Prostate gland (tissue), 2 donors: Measurements from ENCODE around the gene GPR17.

ENCODE experiments used
- POLR2A ChIP-seq: fragments of 450-650 bp; IDR thresholded peaks from one replicate; pipeline ENCODE4 v1.6.1; 2016; ENCODE audit warnings: antibody characterized with exemption, mild to moderate bottlenecking
- POLR2AphosphoS5 ChIP-seq: sonication (generic); formaldehyde crosslinking; IDR thresholded peaks from one replicate; pipeline ENCODE4 v1.6.1; 2017; ENCODE audit warnings: antibody characterized with exemption
- TF ChIP-seq, protein P1 (sequence below), 4 experiments: fragments of 200-600 bp in 2 of 4; fragments of 450-650 bp in 2 of 4; sonication (generic) in 2 of 4; IDR thresholded peaks; 1 replicate in 3 of 4; 2 replicates in 1 of 4; pipeline ENCODE4 v1.5.1; 2016 to 2019; ENCODE audit warnings: antibody characterized with exemption in 4 of 4, mild to moderate bottlenecking in 2 of 4, moderate library complexity in 2 of 4

DNA sequence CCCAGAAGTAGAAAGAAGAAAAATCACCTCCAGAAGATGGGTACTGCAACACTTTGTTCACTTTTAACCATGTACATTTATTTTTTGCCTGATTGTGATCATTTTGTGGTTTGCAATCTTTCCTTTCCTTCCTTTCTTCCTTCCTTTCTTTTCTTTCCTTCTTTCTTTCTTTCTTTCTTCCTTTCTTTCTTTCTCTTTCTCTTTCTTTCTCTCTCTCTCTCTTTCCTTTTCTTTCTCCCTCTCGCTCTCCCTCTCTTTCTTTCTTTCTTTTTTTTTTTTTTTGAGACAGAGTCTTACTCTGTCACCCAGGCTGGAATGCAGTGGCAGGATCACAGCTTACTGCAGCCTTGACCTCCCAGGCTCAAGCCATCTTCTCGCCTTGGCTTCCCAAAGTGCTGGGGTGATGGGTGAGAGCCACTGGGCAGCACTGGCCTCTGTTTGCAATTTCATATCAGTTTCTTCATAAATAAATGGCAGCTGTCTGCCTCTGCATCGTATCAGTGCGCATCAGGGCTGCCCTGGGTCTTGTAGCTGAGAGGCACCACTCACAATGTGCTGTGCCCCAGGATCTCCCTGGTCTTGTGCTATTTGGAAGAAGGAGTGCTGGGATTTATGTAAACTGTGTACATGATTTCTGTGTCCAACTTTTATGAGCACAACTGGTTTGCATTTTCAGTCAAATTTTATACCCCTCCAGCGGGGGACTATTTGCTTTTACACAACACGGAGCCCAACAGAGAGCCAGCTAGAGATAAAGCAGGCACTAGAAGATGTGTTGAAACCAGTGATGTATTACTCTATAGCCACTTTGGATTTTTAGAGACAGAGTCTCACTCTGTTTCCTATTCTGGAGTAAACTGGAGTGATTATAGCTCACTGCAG is 36.3 kb downstream of the GPR17 start:
- TF ChIP-seq POLR2A = no peak
- TF ChIP-seq, protein P1, sequence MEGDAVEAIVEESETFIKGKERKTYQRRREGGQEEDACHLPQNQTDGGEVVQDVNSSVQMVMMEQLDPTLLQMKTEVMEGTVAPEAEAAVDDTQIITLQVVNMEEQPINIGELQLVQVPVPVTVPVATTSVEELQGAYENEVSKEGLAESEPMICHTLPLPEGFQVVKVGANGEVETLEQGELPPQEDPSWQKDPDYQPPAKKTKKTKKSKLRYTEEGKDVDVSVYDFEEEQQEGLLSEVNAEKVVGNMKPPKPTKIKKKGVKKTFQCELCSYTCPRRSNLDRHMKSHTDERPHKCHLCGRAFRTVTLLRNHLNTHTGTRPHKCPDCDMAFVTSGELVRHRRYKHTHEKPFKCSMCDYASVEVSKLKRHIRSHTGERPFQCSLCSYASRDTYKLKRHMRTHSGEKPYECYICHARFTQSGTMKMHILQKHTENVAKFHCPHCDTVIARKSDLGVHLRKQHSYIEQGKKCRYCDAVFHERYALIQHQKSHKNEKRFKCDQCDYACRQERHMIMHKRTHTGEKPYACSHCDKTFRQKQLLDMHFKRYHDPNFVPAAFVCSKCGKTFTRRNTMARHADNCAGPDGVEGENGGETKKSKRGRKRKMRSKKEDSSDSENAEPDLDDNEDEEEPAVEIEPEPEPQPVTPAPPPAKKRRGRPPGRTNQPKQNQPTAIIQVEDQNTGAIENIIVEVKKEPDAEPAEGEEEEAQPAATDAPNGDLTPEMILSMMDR (IDR thresholded peaks at IDR 0.05) = no peak
- no peak for TF ChIP-seq POLR2AphosphoS5
